Mesenchymal stem cell (in vitro differentiated cells and primary cell): Measurements from ENCODE around the gene RUNX2.
A peak's percentile ranks its signal among the peaks of the same experiment; 100 is the strongest.

ENCODE experiments used
- DNase-seq: peaks from one replicate; pipeline ENCODE4 v3.0.0-alpha.2; 2013
- H2AFZ ChIP-seq: one replicate; pipeline ENCODE4 v1.6.1; 2013; ENCODE audit warnings: low read depth, mild to moderate bottlenecking, control low read depth, inconsistent platforms, low read length, moderate library complexity
- H2AK5ac ChIP-seq: 2 replicates; pipeline ENCODE4 v1.6.1; 2013; ENCODE audit warnings: low read length, moderate library complexity, mild to moderate bottlenecking, inconsistent platforms; ENCODE audit not compliant: severe bottlenecking
- H2BK120ac ChIP-seq: one replicate; pipeline ENCODE4 v1.6.1; 2013; ENCODE audit warnings: low read depth, mild to moderate bottlenecking, inconsistent platforms, low read length, moderate library complexity
- H2BK12ac ChIP-seq, 2 experiments: one replicate each; pipeline ENCODE4 v1.6.1; 2013; ENCODE audit warnings: inconsistent platforms in 2 of 2, low read length in 2 of 2, mild to moderate bottlenecking in 2 of 2, moderate library complexity in 2 of 2, control low read depth in 1 of 2
- H2BK15ac ChIP-seq: one replicate; pipeline ENCODE4 v1.6.1; 2013; ENCODE audit warnings: mild to moderate bottlenecking, low read depth, inconsistent platforms; ENCODE audit not compliant: poor library complexity, severe bottlenecking
- H2BK5ac ChIP-seq: 2 replicates; pipeline ENCODE4 v1.6.1; 2013; ENCODE audit warnings: low read depth, mild to moderate bottlenecking, low read length, control low read depth, inconsistent platforms; ENCODE audit not compliant: poor library complexity, severe bottlenecking
- H3K14ac ChIP-seq, 2 experiments: one replicate each; pipeline ENCODE4 v1.6.1; 2013; ENCODE audit warnings: inconsistent platforms in 2 of 2, low read length in 2 of 2, control low read depth in 1 of 2, mild to moderate bottlenecking in 1 of 2, moderate library complexity in 1 of 2
- H3K18ac ChIP-seq, 2 experiments: one replicate each; pipeline ENCODE4 v1.6.1; 2013; ENCODE audit warnings: inconsistent platforms in 2 of 2, low read length in 2 of 2, control low read depth in 1 of 2, low read depth in 1 of 2, mild to moderate bottlenecking in 1 of 2
- H3K23ac ChIP-seq, 2 experiments: one replicate each; pipeline ENCODE4 v1.6.1; 2013; ENCODE audit warnings: inconsistent platforms in 2 of 2, low read length in 2 of 2, mild to moderate bottlenecking in 2 of 2, moderate library complexity in 2 of 2, control low read depth in 1 of 2
- H3K27ac ChIP-seq: 2 replicates; pipeline ENCODE4 v1.5.1; 2013; ENCODE audit warnings: mild to moderate bottlenecking, moderate library complexity, low read length, control low read depth, inconsistent platforms; ENCODE audit not compliant: poor library complexity, severe bottlenecking
- H3K27me3 ChIP-seq, 2 experiments: 2 replicates each; pipeline versions ENCODE4 v1.6.1 to v1.7.0; 2013; ENCODE audit warnings: low read length in 2 of 2, mild to moderate bottlenecking in 2 of 2, moderate library complexity in 2 of 2, control low read depth in 1 of 2, inconsistent platforms in 1 of 2; ENCODE audit not compliant: control insufficient read depth in 1 of 2, insufficient read depth in 1 of 2
- H3K36me3 ChIP-seq, 2 experiments: 2 replicates each; pipeline versions ENCODE4 v1.6.1 to v1.7.0; 2013; ENCODE audit warnings: low read length in 2 of 2, control low read depth in 1 of 2, inconsistent platforms in 1 of 2, low read depth in 1 of 2, mild to moderate bottlenecking in 1 of 2; ENCODE audit not compliant: insufficient read depth in 2 of 2, control insufficient read depth in 1 of 2
- H3K4ac ChIP-seq, 2 experiments: one replicate each; pipeline ENCODE4 v1.6.1; 2013; ENCODE audit warnings: inconsistent platforms in 2 of 2, low read length in 2 of 2, mild to moderate bottlenecking in 2 of 2, moderate library complexity in 2 of 2, control low read depth in 1 of 2, low read depth in 1 of 2
- H3K4me1 ChIP-seq: 2 replicates; pipeline ENCODE4 v1.6.1; 2013; ENCODE audit warnings: low read depth, low read length, control low read depth; ENCODE audit not compliant: control insufficient read depth, insufficient read depth
- H3K4me2 ChIP-seq: 2 replicates; pipeline ENCODE4 v1.6.1; 2013; ENCODE audit warnings: low read length, mild to moderate bottlenecking, inconsistent platforms; ENCODE audit not compliant: poor library complexity, severe bottlenecking
- H3K4me3 ChIP-seq, 2 experiments: 2 replicates each; pipeline versions ENCODE4 v1.5.1 to v1.7.0; 2013; ENCODE audit warnings: low read length in 2 of 2, mild to moderate bottlenecking in 2 of 2, control low read depth in 1 of 2, low read depth in 1 of 2; ENCODE audit not compliant: insufficient read depth in 1 of 2
- H3K79me1 ChIP-seq: replicated peaks from 2 replicates; pipeline ENCODE4 v1.6.1; 2013; ENCODE audit warnings: mild to moderate bottlenecking, control low read depth, low read length, inconsistent platforms; ENCODE audit not compliant: poor library complexity, severe bottlenecking
- H3K9ac ChIP-seq: 2 replicates; pipeline ENCODE4 v1.7.0; 2013; ENCODE audit warnings: mild to moderate bottlenecking, low read length, moderate library complexity
- H3K9me3 ChIP-seq: 2 replicates; pipeline ENCODE4 v1.7.0; 2013; ENCODE audit warnings: mild to moderate bottlenecking, low read length; ENCODE audit not compliant: control insufficient read depth
- H4K8ac ChIP-seq: one replicate; pipeline ENCODE4 v1.6.1; 2013; ENCODE audit warnings: inconsistent platforms, mild to moderate bottlenecking, low read length, moderate library complexity
- H4K91ac ChIP-seq: one replicate; pipeline ENCODE4 v1.6.1; 2013; ENCODE audit warnings: mild to moderate bottlenecking, low read length, inconsistent platforms
- WGBS: methylation state at CpG from one replicate; pipeline ENCODE4 v1.1.7; 2013; ENCODE audit warnings: mixed read lengths; 5-methylcytosine and 5-hydroxymethylcytosine counted together

The RUNX2 gene

DNA sequence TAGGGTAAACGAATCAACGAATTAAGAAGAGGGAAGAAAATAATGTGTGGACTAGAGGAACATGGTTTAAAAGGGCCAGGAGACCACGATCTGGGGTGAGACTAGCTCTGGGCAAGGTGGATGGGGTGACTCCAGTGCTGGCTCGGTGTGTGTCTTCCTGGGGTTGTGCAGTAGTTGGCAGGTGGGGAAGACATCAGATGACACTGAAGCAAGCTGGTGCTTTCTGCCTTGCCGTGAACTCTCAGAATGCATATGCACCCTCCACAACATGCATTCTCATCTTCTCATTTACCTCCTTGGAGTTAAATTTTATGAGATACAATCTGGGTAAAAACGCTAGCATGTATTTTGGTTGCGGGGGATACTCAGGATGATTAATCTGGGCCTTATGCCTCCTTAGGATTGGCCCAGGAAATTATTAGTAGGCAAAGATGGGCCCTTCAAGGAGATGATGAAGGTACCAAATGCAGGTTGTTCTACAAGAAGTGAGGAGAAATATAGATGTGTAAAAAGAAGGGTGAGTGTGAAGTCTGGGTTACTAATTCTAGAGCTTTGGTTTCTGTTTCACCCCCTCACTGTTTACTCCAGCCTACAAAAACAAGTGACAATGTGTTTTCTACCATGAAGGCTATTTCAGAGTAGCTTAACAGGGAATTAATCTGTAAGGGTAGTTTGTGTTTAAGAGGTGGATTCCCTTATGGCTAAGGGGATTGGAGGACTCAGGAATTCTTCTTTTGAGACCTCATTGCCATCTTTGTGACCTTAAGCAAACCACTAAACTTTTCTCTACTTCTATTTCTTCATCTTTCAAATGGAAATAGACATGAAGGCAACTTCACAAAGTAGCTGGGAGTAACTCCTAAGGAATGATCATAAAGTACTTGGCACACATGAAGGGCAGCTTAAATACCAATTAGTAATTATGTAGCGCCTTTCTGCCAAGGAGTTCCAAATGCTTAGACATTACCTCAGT lies 120.6 kb downstream of the RUNX2 start:
- H4K8ac ChIP-seq = peak overlapping the region; percentile 81
- peaks cover 6 to 8% of the 10 kb centered on the region in 2 experiments for H3K36me3 ChIP-seq

GRCh38 chr6:45450132-45450531 lies 122.0 kb downstream of the RUNX2 start:
- Histone ChIP-seq H2AFZ (no peak overlapping the region), H3K4me1 (peaks cover 9% of the 10 kb centered on the region)

More for the DNA sequence above, 120.6 kb downstream of the RUNX2 start:
- peaks cover 8% of the 10 kb centered on the region for H3K4me1 ChIP-seq
- H3K9ac ChIP-seq = no peak overlapping the region
- no peak overlapping the region for H2BK5ac ChIP-seq
- H3K27me3 ChIP-seq = no peaks in the 10 kb centered on the region
- H3K18ac ChIP-seq = peak overlapping the region; percentile 84 to 85
- H2BK12ac ChIP-seq = peak overlapping the region; percentile 26 to 97
- H3K4ac ChIP-seq = peak overlapping the region; percentile 60 to 75
- no peak overlapping the region for H3K4me2 ChIP-seq
- H2BK120ac ChIP-seq = peak overlapping the region; percentile 65
- H3K23ac ChIP-seq = no peak overlapping the region
- peak overlapping the region in 1 of 2 experiments; percentile 19 for H3K14ac ChIP-seq
- H3K4me3 ChIP-seq = no peak overlapping the region
- H3K27ac ChIP-seq = peak overlapping the region; percentile 24
- no peaks in the 10 kb centered on the region for H3K9me3 ChIP-seq
- DNase-seq = peak; percentile 70
- WGBS = 79% methylated on average over 6 of the region's 8 CpGs
- H3K79me1 ChIP-seq = peaks cover 7% of the 10 kb centered on the region
- no peak overlapping the region for H2AK5ac ChIP-seq
- peak overlapping the region; percentile 81 for H4K91ac ChIP-seq
- no peak overlapping the region for H2AFZ ChIP-seq
- H2BK15ac ChIP-seq = no peak overlapping the region

GRCh38 chr6:45450831-45451230 lies 122.7 kb downstream of the RUNX2 start:
- H3K14ac ChIP-seq = no peak overlapping the region

More at GRCh38 chr6:45450132-45450531, 122.0 kb downstream of the RUNX2 start:
- no peak overlapping the region for H4K8ac ChIP-seq
- no peak overlapping the region for H2BK15ac ChIP-seq
- no peaks in the 10 kb centered on the region for H3K27me3 ChIP-seq
- no peak overlapping the region for H2AK5ac ChIP-seq
- H3K79me1 ChIP-seq = peaks cover 5% of the 10 kb centered on the region
- H2BK12ac ChIP-seq = peak overlapping the region in 1 of 2 experiments; percentile 83
- H3K36me3 ChIP-seq = peaks cover 3 to 6% of the 10 kb centered on the region in 2 experiments
- no peak overlapping the region for H2BK5ac ChIP-seq
- no CpG with 5 or more reads among the region's 4 CpGs for WGBS
- DNase-seq = no peak
- H3K23ac ChIP-seq = no peak overlapping the region
- peak overlapping the region in 1 of 2 experiments; percentile 48 for H3K18ac ChIP-seq
- H3K4me2 ChIP-seq = no peak overlapping the region
- no peak overlapping the region for H3K9ac ChIP-seq
- no peak overlapping the region for H3K4me3 ChIP-seq
- H3K9me3 ChIP-seq = no peaks in the 10 kb centered on the region
- H3K14ac ChIP-seq = no peak overlapping the region
- H2BK120ac ChIP-seq = no peak overlapping the region
- H3K27ac ChIP-seq = no peak overlapping the region
- H4K91ac ChIP-seq = no peak overlapping the region
- H3K4ac ChIP-seq = peak overlapping the region in 1 of 2 experiments; percentile 60

More at GRCh38 chr6:45450831-45451230, 122.7 kb downstream of the RUNX2 start:
- H3K27ac ChIP-seq = no peak overlapping the region
- no peak overlapping the region for H4K91ac ChIP-seq
- H3K18ac ChIP-seq = peak overlapping the region in 1 of 2 experiments; percentile 52
- no peak overlapping the region for H4K8ac ChIP-seq
- no peak overlapping the region for H2BK120ac ChIP-seq
- WGBS = 90% methylated on average over 1 of the region's 3 CpGs
- no peak for DNase-seq
- peaks cover 3 to 6% of the 10 kb centered on the region in 2 experiments for H3K36me3 ChIP-seq
- H2AK5ac ChIP-seq = no peak overlapping the region
- peak overlapping the region in 1 of 2 experiments; percentile 30 for H3K4ac ChIP-seq
- H3K9me3 ChIP-seq = no peaks in the 10 kb centered on the region
- H3K4me2 ChIP-seq = no peak overlapping the region
- no peak overlapping the region for H2BK5ac ChIP-seq
- no peak overlapping the region for H3K4me3 ChIP-seq
- peaks cover 7% of the 10 kb centered on the region for H3K79me1 ChIP-seq
- H2BK15ac ChIP-seq = no peak overlapping the region
- H3K9ac ChIP-seq = no peak overlapping the region
- H2AFZ ChIP-seq = no peak overlapping the region
- H3K23ac ChIP-seq = no peak overlapping the region
- no peaks in the 10 kb centered on the region for H3K27me3 ChIP-seq
- peak overlapping the region in 1 of 2 experiments; percentile 28 for H2BK12ac ChIP-seq
- H3K4me1 ChIP-seq = peaks cover 9% of the 10 kb centered on the region
